ENCODE results near the gene SORBS2.

SORBS2 gene

DNA sequence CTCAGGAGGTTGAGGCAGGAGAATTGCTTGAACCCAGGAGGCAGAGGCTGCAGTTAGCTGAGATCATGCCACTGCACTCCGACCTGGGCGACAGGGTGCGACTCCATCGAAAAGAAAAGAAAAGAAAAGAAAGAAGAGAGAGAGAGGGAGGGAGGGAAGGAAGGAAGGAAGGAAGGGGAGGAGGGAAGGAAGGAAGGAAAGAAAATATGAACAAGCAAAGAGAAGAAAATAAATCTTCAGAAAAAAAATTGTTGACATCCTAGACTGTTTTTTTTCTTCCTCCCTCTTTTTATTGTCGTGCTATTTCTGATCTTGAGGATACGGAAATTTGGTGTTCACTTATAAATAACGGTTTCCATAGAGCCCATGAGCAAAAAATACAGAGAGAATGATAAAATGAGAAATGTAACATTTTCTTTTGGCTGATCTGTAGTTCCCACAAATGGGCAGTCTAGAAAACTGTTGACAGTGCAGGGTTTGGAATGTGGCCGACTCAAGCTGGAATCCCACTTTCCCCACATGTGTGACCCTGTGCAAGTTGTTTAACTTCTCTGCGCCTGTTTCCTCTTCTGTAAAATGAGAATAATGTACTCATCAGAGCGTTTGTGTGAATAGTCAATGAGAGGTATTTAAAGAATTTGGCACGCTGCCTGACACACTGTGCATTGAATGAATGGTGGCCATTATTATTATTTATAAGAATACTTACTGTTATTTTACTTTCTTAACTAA, 19.4 kb downstream of the SORBS2 start:
- H3K36me3 Mint-ChIP-seq (ENCODE audit: low read depth): no peaks in the 10 kb centered on the region
- no peak overlapping the region for H3K4me3 Mint-ChIP-seq
- no peak for DNase-seq
- TF ChIP-seq, protein P1, sequence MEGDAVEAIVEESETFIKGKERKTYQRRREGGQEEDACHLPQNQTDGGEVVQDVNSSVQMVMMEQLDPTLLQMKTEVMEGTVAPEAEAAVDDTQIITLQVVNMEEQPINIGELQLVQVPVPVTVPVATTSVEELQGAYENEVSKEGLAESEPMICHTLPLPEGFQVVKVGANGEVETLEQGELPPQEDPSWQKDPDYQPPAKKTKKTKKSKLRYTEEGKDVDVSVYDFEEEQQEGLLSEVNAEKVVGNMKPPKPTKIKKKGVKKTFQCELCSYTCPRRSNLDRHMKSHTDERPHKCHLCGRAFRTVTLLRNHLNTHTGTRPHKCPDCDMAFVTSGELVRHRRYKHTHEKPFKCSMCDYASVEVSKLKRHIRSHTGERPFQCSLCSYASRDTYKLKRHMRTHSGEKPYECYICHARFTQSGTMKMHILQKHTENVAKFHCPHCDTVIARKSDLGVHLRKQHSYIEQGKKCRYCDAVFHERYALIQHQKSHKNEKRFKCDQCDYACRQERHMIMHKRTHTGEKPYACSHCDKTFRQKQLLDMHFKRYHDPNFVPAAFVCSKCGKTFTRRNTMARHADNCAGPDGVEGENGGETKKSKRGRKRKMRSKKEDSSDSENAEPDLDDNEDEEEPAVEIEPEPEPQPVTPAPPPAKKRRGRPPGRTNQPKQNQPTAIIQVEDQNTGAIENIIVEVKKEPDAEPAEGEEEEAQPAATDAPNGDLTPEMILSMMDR (IDR thresholded peaks at IDR 0.05): no peak
- no peak overlapping the region for H3K27ac Mint-ChIP-seq
- peaks cover 12% of the 10 kb centered on the region for H3K4me1 Mint-ChIP-seq
- H3K9me3 Mint-ChIP-seq: no peaks in the 10 kb centered on the region
- peaks cover 10% of the 10 kb centered on the region for H3K27me3 Mint-ChIP-seq (ENCODE audit: low read depth, poor library complexity)

DNA sequence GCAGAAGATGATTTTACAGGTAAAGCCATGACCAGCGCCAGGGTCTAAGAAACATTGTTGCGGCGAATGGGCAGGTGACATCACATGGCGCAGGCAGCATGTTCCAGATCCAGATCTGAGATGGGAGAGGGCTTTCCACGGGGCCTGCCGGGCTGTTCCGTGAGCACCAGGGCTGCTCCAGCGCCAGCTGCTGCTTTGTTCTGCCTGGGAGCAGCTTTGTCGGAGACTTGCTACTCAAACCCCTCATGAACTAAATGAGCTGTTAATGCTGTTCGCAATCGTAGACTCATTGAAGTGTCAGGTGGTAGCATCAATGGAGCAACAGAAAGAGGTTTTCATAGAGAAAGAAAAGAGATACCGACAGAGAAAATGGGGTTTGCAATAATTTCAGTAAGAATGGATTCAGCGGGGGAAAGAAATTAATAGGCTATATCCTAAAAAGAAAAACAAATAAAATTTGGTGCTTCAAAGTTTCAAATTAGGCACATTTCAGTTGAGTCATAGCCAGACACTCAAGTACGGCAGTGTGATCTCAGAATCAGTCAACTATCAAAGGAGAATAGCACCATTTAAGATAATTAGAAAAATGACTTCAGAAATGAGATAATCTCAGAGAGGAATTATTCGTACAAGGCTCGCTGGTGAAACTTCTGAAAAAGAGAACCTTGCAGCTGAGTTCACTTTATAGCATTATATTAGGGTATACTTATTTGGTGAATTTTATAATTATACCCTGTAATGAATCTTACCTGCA, 23.9 kb downstream of the SORBS2 start:
- Mint-ChIP-seq H3K36me3 (ENCODE audit: low read depth) (no peaks in the 10 kb centered on the region), H3K27ac (no peak overlapping the region), H3K9me3 (no peaks in the 10 kb centered on the region), H3K27me3 (ENCODE audit: low read depth, poor library complexity) (peaks cover 3% of the 10 kb centered on the region), H3K4me1 (peaks cover 17% of the 10 kb centered on the region), H3K4me3 (no peak overlapping the region)
- no peak for DNase-seq
- TF ChIP-seq, protein P1 (IDR thresholded peaks at IDR 0.05): no peak

DNA sequence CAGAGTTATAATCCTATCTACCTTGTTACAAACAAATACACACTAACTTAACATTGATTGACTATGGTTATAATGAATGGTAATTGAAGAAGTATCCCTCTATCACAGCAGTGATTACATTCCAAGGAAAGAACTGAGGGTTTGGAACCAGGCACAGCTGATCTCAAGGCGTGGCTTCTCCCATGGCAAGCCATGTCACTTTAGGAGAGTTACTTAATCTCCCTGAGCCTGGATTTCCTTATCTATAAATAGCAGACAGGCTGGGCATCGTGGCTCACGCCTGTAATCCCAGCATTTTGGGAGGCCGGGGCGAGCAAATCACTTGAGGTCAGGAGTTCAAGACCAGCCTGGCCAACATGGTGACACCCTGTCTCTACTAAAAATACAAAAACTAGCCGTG, 25.6 kb downstream of the SORBS2 start:
- TF ChIP-seq, protein P1 (IDR thresholded peaks at IDR 0.05): no peak
- H3K27me3 Mint-ChIP-seq (ENCODE audit: low read depth, poor library complexity): peaks cover 6% of the 10 kb centered on the region
- no peak overlapping the region for H3K27ac Mint-ChIP-seq
- no peaks in the 10 kb centered on the region for H3K36me3 Mint-ChIP-seq (ENCODE audit: low read depth)
- peaks cover 13% of the 10 kb centered on the region for H3K4me1 Mint-ChIP-seq
- no peaks in the 10 kb centered on the region for H3K9me3 Mint-ChIP-seq
- H3K4me3 Mint-ChIP-seq: no peak overlapping the region
- DNase-seq: no peak

DNA sequence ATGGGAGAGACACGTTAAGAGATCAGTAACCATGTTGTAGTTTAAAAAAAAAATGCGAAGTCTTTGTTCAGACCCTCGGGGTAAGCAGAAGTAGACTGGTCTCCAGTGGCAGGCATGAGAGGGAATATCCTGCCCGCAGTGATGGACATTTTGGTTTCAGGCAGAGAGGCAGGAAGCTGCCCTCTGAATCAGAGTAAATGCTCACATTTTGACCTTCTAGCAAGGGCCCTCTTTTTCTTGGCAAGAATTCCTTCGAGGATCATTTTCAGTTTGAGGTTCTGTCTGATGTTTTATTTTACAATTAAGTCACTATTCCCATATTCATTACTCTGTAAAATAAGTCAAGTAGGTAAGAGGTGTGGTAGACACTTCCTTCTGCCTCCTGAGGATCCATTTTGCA, 28.4 kb downstream of the SORBS2 start:
- H3K27me3 Mint-ChIP-seq (ENCODE audit: low read depth, poor library complexity): peaks cover 6% of the 10 kb centered on the region
- no peak overlapping the region for H3K4me3 Mint-ChIP-seq
- no peak for DNase-seq
- TF ChIP-seq, protein P1 (IDR thresholded peaks at IDR 0.05): no peak
- H3K9me3 Mint-ChIP-seq: no peaks in the 10 kb centered on the region
- peaks cover 18% of the 10 kb centered on the region for H3K4me1 Mint-ChIP-seq
- H3K36me3 Mint-ChIP-seq (ENCODE audit: low read depth): no peaks in the 10 kb centered on the region
- H3K27ac Mint-ChIP-seq: no peak overlapping the region

DNA sequence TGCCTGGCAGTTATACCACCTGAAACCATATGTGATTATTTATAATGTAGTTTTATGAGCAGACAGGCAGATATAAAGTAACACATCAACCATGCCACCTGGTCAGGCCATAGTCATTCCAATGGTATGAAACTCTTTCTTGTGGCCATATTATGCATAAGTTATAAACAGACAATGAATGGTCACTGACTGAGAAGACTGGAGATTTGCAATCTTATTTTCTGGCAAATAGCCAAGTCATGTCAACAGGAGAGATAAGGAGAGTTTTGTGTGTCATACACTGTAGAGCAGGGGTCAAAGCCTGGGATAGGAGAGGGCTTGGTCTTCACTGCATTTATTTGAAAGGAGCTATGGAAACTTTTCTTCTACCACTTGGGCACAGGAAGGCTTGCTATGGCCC, 29.5 kb downstream of the SORBS2 start:
- no peak for DNase-seq
- Mint-ChIP-seq H3K36me3 (ENCODE audit: low read depth) (no peaks in the 10 kb centered on the region), H3K4me1 (peaks cover 12% of the 10 kb centered on the region), H3K27me3 (ENCODE audit: low read depth, poor library complexity) (peaks cover 6% of the 10 kb centered on the region), H3K4me3 (no peak overlapping the region), H3K9me3 (no peaks in the 10 kb centered on the region), H3K27ac (no peak overlapping the region)
- TF ChIP-seq, protein P1 (IDR thresholded peaks at IDR 0.05): no peak

All from nephron progenitor cell (in vitro differentiated cells).